H1 (cell line): ENCODE results near the gene TRAPPC2B. TPM values are rescaled to one million over a fixed set of nuclear protein-coding genes. Genes with fewer than 3 reads are reported as not detected.
A peak's percentile ranks its signal among the peaks of the same experiment; 100 is the strongest.

Experiments used
- CTCF ChIA-PET: fragments of 300-600 bp; sonication (Branson Sonifier 250); formaldehyde crosslinking; loops from one replicate; lab custom pipeline; 2021; ENCODE audit not compliant: partially characterized antibody; lab: Charles Lee
- POLR2A ChIA-PET: fragments of 300-600 bp; sonication (Branson Sonifier 250); formaldehyde crosslinking; loops from one replicate; lab custom pipeline; 2021; ENCODE audit warnings: inconsistent platforms; ENCODE audit not compliant: partially characterized antibody; lab: Charles Lee
- DNase-seq, 2 experiments: peaks; one replicate each; pipeline versions ENCODE4 v3.0.0 to v3.0.0-alpha.2; 2010 to 2022; ENCODE audit warnings: low spot score in 2 of 2, low read depth in 1 of 2, mixed read lengths in 1 of 2
- FAIRE-seq: peaks from 2 replicates; lab custom pipeline; 2011; peaks lifted over from hg19 to GRCh38; lab: Jason Lieb, UNC
- H2AFZ ChIP-seq: 2 replicates; pipeline ENCODE4 v1.8.1; 2012; ENCODE audit warnings: low read length, inconsistent platforms
- H2AK5ac ChIP-seq: 2 replicates; pipeline ENCODE4 v1.6.1; 2013; ENCODE audit warnings: low read depth, low read length
- H2BK120ac ChIP-seq: replicated peaks from 2 replicates; pipeline ENCODE3; 2013; ENCODE audit warnings: low read depth, low read length, inconsistent platforms
- H2BK12ac ChIP-seq: 2 replicates; pipeline ENCODE4 v1.6.1; 2013; ENCODE audit warnings: low read depth, low read length
- H2BK15ac ChIP-seq: 2 replicates; pipeline ENCODE4 v1.6.1; 2013; ENCODE audit warnings: low read length
- H2BK20ac ChIP-seq: 2 replicates; pipeline ENCODE4 v1.6.1; 2013; ENCODE audit warnings: low read length
- H2BK5ac ChIP-seq: 2 replicates; pipeline ENCODE4 v1.6.1; 2013; ENCODE audit warnings: low read depth, low read length
- H3K14ac ChIP-seq: 2 replicates; pipeline ENCODE4 v1.6.1; 2013; ENCODE audit warnings: inconsistent platforms; ENCODE audit not compliant: insufficient read length
- H3K18ac ChIP-seq: 2 replicates; pipeline ENCODE4 v1.6.1; 2013; ENCODE audit warnings: low read length; ENCODE audit errors: extremely low read depth
- H3K23ac ChIP-seq: 2 replicates; pipeline ENCODE4 v1.6.1; 2013; ENCODE audit warnings: inconsistent platforms; ENCODE audit not compliant: insufficient read length
- H3K23me2 ChIP-seq: 2 replicates; pipeline ENCODE4 v1.6.1; 2013; ENCODE audit warnings: low read depth, low read length
- H3K27ac ChIP-seq: 2 replicates; pipeline ENCODE4 v1.6.1; 2011; ENCODE audit warnings: low read depth, low read length, inconsistent platforms
- H3K27me3 ChIP-seq, 4 experiments: replicated peaks in 1 of 4; 1 replicate in 1 of 4; 2 replicates in 3 of 4; pipeline versions ENCODE4 v1.6.1 to v1.8.1; 2011 to 2013; ENCODE audit warnings: low read length in 3 of 4, mild to moderate bottlenecking in 3 of 4, inconsistent platforms in 2 of 4, mixed read lengths in 2 of 4, moderate library complexity in 1 of 4; ENCODE audit not compliant: control insufficient read depth in 3 of 4, insufficient read depth in 3 of 4; ENCODE audit errors: extremely low read depth in 1 of 4
- H3K36me3 ChIP-seq, 4 experiments: 2 replicates each; pipeline versions ENCODE4 v1.6.1 to v1.8.1; 2011 to 2013; ENCODE audit warnings: mild to moderate bottlenecking in 4 of 4, low read length in 3 of 4, moderate library complexity in 2 of 4, control low read depth in 1 of 4, inconsistent platforms in 1 of 4; ENCODE audit not compliant: insufficient read depth in 4 of 4, control insufficient read depth in 2 of 4
- H3K4ac ChIP-seq: replicated peaks from 2 replicates; pipeline ENCODE3; 2013; ENCODE audit warnings: low read length, low read depth, mixed read lengths, inconsistent platforms; ENCODE audit not compliant: insufficient read length
- H3K4me1 ChIP-seq, 4 experiments: replicated peaks in 1 of 4; 1 replicate in 1 of 4; 2 replicates in 3 of 4; pipeline versions ENCODE4 v1.6.1 to v1.8.1; 2011 to 2013; ENCODE audit warnings: low read length in 3 of 4, inconsistent platforms in 2 of 4, mixed read lengths in 1 of 4; ENCODE audit not compliant: insufficient read depth in 4 of 4, control insufficient read depth in 3 of 4
- H3K4me2 ChIP-seq, 2 experiments: 2 replicates each; pipeline versions ENCODE4 v1.6.1 to v1.8.1; 2011 to 2013; ENCODE audit warnings: low read depth in 2 of 2, low read length in 2 of 2, control low read depth in 1 of 2, inconsistent platforms in 1 of 2, mild to moderate bottlenecking in 1 of 2; ENCODE audit not compliant: insufficient read depth in 1 of 2
- H3K4me3 ChIP-seq, 4 experiments: fragments of 200-600, 300-600 bp in 1 of 4; sonication (generic), shearing (Covaris generic), sonication (Bioruptor Twin) in 1 of 4; 2 replicates each; pipeline versions ENCODE4 v1.5.1 to v1.8.1; 2011 to 2016; ENCODE audit warnings: low read length in 4 of 4, low read depth in 3 of 4, control low read depth in 2 of 4, inconsistent platforms in 2 of 4, mild to moderate bottlenecking in 2 of 4, mixed read lengths in 1 of 4, moderate library complexity in 1 of 4; ENCODE audit not compliant: insufficient read depth in 2 of 4; ENCODE audit errors: extremely low read depth in 1 of 4
- H3K56ac ChIP-seq: replicated peaks from 2 replicates; pipeline ENCODE3; 2013; ENCODE audit warnings: low read depth, mild to moderate bottlenecking, mixed read lengths, low read length, inconsistent platforms; ENCODE audit not compliant: insufficient read length
- H3K79me1 ChIP-seq: 2 replicates; pipeline ENCODE4 v1.6.1; 2013; ENCODE audit warnings: low read depth, low read length, control low read depth
- H3K79me2 ChIP-seq, 2 experiments: 2 replicates each; pipeline versions ENCODE4 v1.6.1 to v1.8.1; 2012 to 2013; ENCODE audit warnings: low read length in 2 of 2, mild to moderate bottlenecking in 2 of 2, inconsistent platforms in 1 of 2; ENCODE audit not compliant: insufficient read depth in 2 of 2, control insufficient read depth in 1 of 2
- H3K9ac ChIP-seq, 4 experiments: replicated peaks in 1 of 4; 1 replicate in 1 of 4; 2 replicates in 3 of 4; pipeline versions ENCODE4 v1.6.1 to v1.8.1; 2011 to 2013; ENCODE audit warnings: low read depth in 3 of 4, low read length in 3 of 4, control low read depth in 2 of 4, mild to moderate bottlenecking in 2 of 4, moderate library complexity in 2 of 4, inconsistent platforms in 1 of 4; ENCODE audit errors: extremely low read depth in 1 of 4
- H3K9me3 ChIP-seq, 2 experiments: 2 replicates each; pipeline versions ENCODE4 v1.6.1 to v1.8.1; 2012 to 2013; ENCODE audit warnings: mild to moderate bottlenecking in 2 of 2, moderate library complexity in 2 of 2, control low read depth in 1 of 2, inconsistent platforms in 1 of 2, low read depth in 1 of 2, low read length in 1 of 2, mixed read lengths in 1 of 2; ENCODE audit not compliant: insufficient read depth in 2 of 2
- H4K20me1 ChIP-seq, 2 experiments: replicated peaks in 1 of 2; 2 replicates each; pipeline versions ENCODE3 to v1.8.1; 2011 to 2013; ENCODE audit warnings: inconsistent platforms in 2 of 2, low read length in 2 of 2, mild to moderate bottlenecking in 1 of 2; ENCODE audit not compliant: insufficient read depth in 2 of 2, control insufficient read depth in 1 of 2
- H4K5ac ChIP-seq: 2 replicates; pipeline ENCODE4 v1.6.1; 2013; ENCODE audit warnings: low read length, low read depth, mixed read lengths, inconsistent platforms; ENCODE audit not compliant: insufficient read length
- H4K8ac ChIP-seq: 2 replicates; pipeline ENCODE4 v1.8.0; 2013; ENCODE audit warnings: mild to moderate bottlenecking, moderate library complexity, low read length, inconsistent platforms; ENCODE audit not compliant: insufficient read depth; ENCODE audit errors: extremely low read depth
- H4K91ac ChIP-seq: replicated peaks from 2 replicates; pipeline ENCODE3; 2013; ENCODE audit warnings: low read length, mixed read lengths, inconsistent platforms; ENCODE audit not compliant: insufficient read length
- EGR1 ChIP-seq: IDR thresholded peaks from 2 replicates; pipeline ENCODE4 v1.6.1; 2011; ENCODE audit warnings: low read depth, low read length, borderline replicate concordance
- KDM1A ChIP-seq: fragments of 200-600, 300-600 bp; sonication (generic); IDR thresholded peaks from 2 replicates; pipeline ENCODE4 v1.7.1; 2016; ENCODE audit warnings: mild to moderate bottlenecking, low read length, borderline replicate concordance
- KDM5A ChIP-seq: fragments of 200-600 bp; IDR thresholded peaks from 2 replicates; pipeline ENCODE4 v1.7.1; 2012; ENCODE audit warnings: mild to moderate bottlenecking, low read length, inconsistent platforms, mixed read lengths
- MAFK ChIP-seq: IDR thresholded peaks from 2 replicates; pipeline ENCODE4 v1.6.1; 2012; ENCODE audit warnings: low read depth, mild to moderate bottlenecking, improper control_type of control experiment, low read length
- POU5F1 ChIP-seq: IDR thresholded peaks from 2 replicates; pipeline ENCODE4 v1.6.1; 2011; ENCODE audit warnings: low read depth, mild to moderate bottlenecking, low read length, moderate library complexity
- RAD21 ChIP-seq, 2 experiments: IDR thresholded peaks in 1 of 2; conservative IDR thresholded peaks in 1 of 2; 2 replicates each; pipeline ENCODE4 v1.6.1; 2011; ENCODE audit warnings: low read depth in 2 of 2, low read length in 2 of 2, improper control_type of control experiment in 1 of 2, inconsistent platforms in 1 of 2, mild to moderate bottlenecking in 1 of 2, moderate library complexity in 1 of 2
- SRF ChIP-seq: IDR thresholded peaks from 2 replicates; pipeline ENCODE4 v1.6.1; 2011; ENCODE audit warnings: mild to moderate bottlenecking, low read depth, low read length, moderate library complexity
- TAF7 ChIP-seq: optimal IDR thresholded peaks from 2 replicates; pipeline ENCODE3; 2011; ENCODE audit warnings: low read depth, mild to moderate bottlenecking, inconsistent platforms, low read length, moderate library complexity, borderline replicate concordance
- TCF12 ChIP-seq: IDR thresholded peaks from 2 replicates; pipeline ENCODE4 v1.6.1; 2011; ENCODE audit warnings: low read depth, mild to moderate bottlenecking, low read length
- USF2 ChIP-seq: IDR thresholded peaks from 2 replicates; pipeline ENCODE4 v1.6.1; 2011; ENCODE audit warnings: low read length, improper control_type of control experiment
- WGBS, 2 experiments: shearing (Covaris generic) in 1 of 2; methylation state at CpG; one replicate each; pipeline versions ENCODE4 v1.1.6 to v1.1.7; 2013 to 2015; ENCODE audit warnings: low lambda C conversion rate in 2 of 2, mixed read lengths in 2 of 2, inconsistent platforms in 1 of 2, low coverage in 1 of 2, missing lambda C conversion rate in 1 of 2; ENCODE audit not compliant: insufficient replicate concordance in 2 of 2, insufficient coverage in 1 of 2, insufficient read length in 1 of 2; ENCODE audit errors: extremely low coverage in 1 of 2, missing lambda C conversion rate in 1 of 2; 5-methylcytosine and 5-hydroxymethylcytosine counted together
- polyA plus RNA-seq, 7 experiments: library from polyadenylated mRNA; depleted of rRNA in 3 of 7; stranded (reverse) in 5 of 7; unstranded in 2 of 7; fragments of >200 nt in 5 of 7; fragments of 200-250 nt in 2 of 7; gene quantifications; 1 replicate in 5 of 7; 2 replicates in 1 of 7; 4 replicates in 1 of 7; pipeline versions ENCODE4 v1.2.1 to v1.2.3, GENCODE V29; 2011 to 2013; ENCODE audit warnings: missing spikeins in 2 of 7, mixed read lengths in 2 of 7
- total RNA-seq: library from RNA; stranded (reverse); fragmentation: NEBNext Ultra II Directional; extraction: Animal tissue kit (Norgen Biotek cat#: 25700); gene quantifications from 2 replicates; pipeline ENCODE4 v1.2.1, GENCODE V29; 2021

Gene TRAPPC2B
- total and polyA plus RNA-seq, 2 of the 8 experiments (the other 6 are each of a cell fraction or from before 2014, with no cell fraction given): 8.7 to 28.3 TPM

- Histone ChIP-seq H2BK120ac (no peak overlapping the region), H3K79me1 (peaks cover 12% of the 10 kb centered on the region), H2AFZ (peak overlapping the region; percentile 22; the same call in 1 of the 2 replicates), H3K79me2 (peaks cover 11 to 29% of the 10 kb centered on the region in 2 experiments), H3K9me3 (no peaks in the 10 kb centered on the region), H4K8ac (no peak overlapping the region), H3K23ac (no peak overlapping the region), H3K4ac (no peak overlapping the region), H3K18ac (no peak overlapping the region), H3K56ac (no peak overlapping the region), H2BK5ac (no peak overlapping the region), H4K91ac (no peak overlapping the region), H4K5ac (peak overlapping the region; percentile 58), H3K14ac (no peak overlapping the region), H3K4me3 (peak overlapping the region; percentile 81 to 90 (median 87)), H3K4me1 (peaks cover 0 to 2% (median under 1%) of the 10 kb centered on the region in 4 experiments; a peak in 3 of 7 replicates), H3K9ac (peak overlapping the region in 2 of 4 experiments; percentile 19 to 36; a peak in 2 of 7 replicates), H2BK15ac (no peak overlapping the region), H2BK20ac (no peak overlapping the region), H4K20me1 (peaks cover 0 to 4% of the 10 kb centered on the region in 2 experiments), H2AK5ac (no peak overlapping the region), H3K27ac (peak overlapping the region; percentile 32; the same call in 1 of the 2 replicates), H3K23me2 (peaks cover 7% of the 10 kb centered on the region), H3K4me2 (peak overlapping the region; percentile 69 to 87), H3K27me3 (peaks cover 0 to 3% (median 0%) of the 10 kb centered on the region in 4 experiments; a peak in 4 of 7 replicates), H3K36me3 (peaks cover 4 to 12% (median 9%) of the 10 kb centered on the region in 4 experiments; a peak in 6 of 8 replicates), H2BK12ac (no peak overlapping the region)
- POLR2A ChIA-PET: interaction anchor here (0.8 to 1.3 kb wide), 2 partner anchors 10 to 111 kb away, joined by 3 read pairs; no protein-coding TSS in a partner anchor
- FAIRE-seq (no peak), DNase-seq (no peak)
- TF ChIP-seq TAF7: no peak
- no peak for TF ChIP-seq KDM5A
- TF ChIP-seq MAFK: no peak
- TF ChIP-seq SRF: no peak
- TF ChIP-seq EGR1: no peak
- no peak for TF ChIP-seq USF2
- no peak for TF ChIP-seq POU5F1
- TF ChIP-seq KDM1A: no peak
- TF ChIP-seq TCF12: no peak
- TF ChIP-seq RAD21 (IDR thresholded peaks at IDR 0.05 in 1 of 2, conservative IDR thresholded peaks at IDR 0.05 in 1 of 2; ENCODE audit: low read depth in 2 of 2, low read length in 2 of 2): no peak
- WGBS, 2 experiments: 0% methylated on average over 1 of the region's 1 CpG; no CpG with 5 or more reads in 1 of the 2 experiments
- CTCF ChIA-PET: no interaction called here
Observed at GRCh38 chr19:57319869-57320179, 43.5 kb upstream of the TRAPPC2B start.
